ENCODE measurements around the gene ADH6. TPM values are rescaled to one million over a fixed set of nuclear protein-coding genes. Genes with fewer than 3 reads are reported as not detected.

Gene ADH6
- total RNA-seq, 1 experiment from 2014 or later: not detected

GRCh38 chr4:99252746-99253145, 33.7 kb upstream of the ADH6 start:
- WGBS (ENCODE audit: extremely low coverage, insufficient read length, low lambda C conversion rate): no CpG with 5 or more reads among the region's 4 CpGs
- TF ChIP-seq CTCF (conservative IDR thresholded peaks at IDR 0.05): no peak

More at GRCh38 chr4:99252746-99253145, 33.7 kb upstream of the ADH6 start:
- Mint-ChIP-seq H3K27me3 (ENCODE audit: low read depth) (no peaks in the 10 kb centered on the region), H3K4me1 (no peaks in the 10 kb centered on the region), H3K4me3 (no peak overlapping the region), H3K27ac (no peak overlapping the region; a peak in 1 of 7 replicates), H3K9me3 (peaks cover 9 to 15% of the 10 kb centered on the region in 2 experiments), H3K36me3 (ENCODE audit: insufficient read depth in 1 of 3, low read depth in 3 of 3) (peaks cover 3 to 10% (median 3%) of the 10 kb centered on the region in 3 experiments; a peak in 4 of 7 replicates)
- Histone ChIP-seq H4K91ac (ENCODE audit: insufficient read length, low read depth, low read length) (no peak overlapping the region), H3K4me2 (ENCODE audit: insufficient read depth, insufficient read length, low read length) (no peak overlapping the region), H4K20me1 (ENCODE audit: control insufficient read depth, insufficient read depth, insufficient read length) (no peaks in the 10 kb centered on the region), H2BK15ac (ENCODE audit: low read depth, low read length) (no peak overlapping the region), H3K23me2 (ENCODE audit: insufficient read length, low read depth, low read length, poor library complexity, severe bottlenecking) (no peaks in the 10 kb centered on the region), H2BK20ac (ENCODE audit: low read depth, low read length, poor library complexity, severe bottlenecking) (no peak overlapping the region), H3K4ac (ENCODE audit: low read depth, low read length) (no peak overlapping the region), H3T11ph (ENCODE audit: low read length) (no peak overlapping the region), H2AFZ (ENCODE audit: low read length) (no peak overlapping the region), H2BK12ac (ENCODE audit: insufficient read length, low read depth, low read length) (no peak overlapping the region), H3K79me2 (ENCODE audit: insufficient read depth, low read length) (no peaks in the 10 kb centered on the region), H3K23ac (ENCODE audit: insufficient read length, low read depth, low read length) (no peak overlapping the region), H4K5ac (ENCODE audit: insufficient read length, low read depth, low read length) (no peak overlapping the region), H2BK120ac (ENCODE audit: low read depth, low read length, poor library complexity, severe bottlenecking) (no peak overlapping the region), H3K27ac (ENCODE audit: insufficient read length, low read depth, low read length) (no peak overlapping the region), H2AK5ac (ENCODE audit: insufficient read length, low read length) (no peak overlapping the region), H3K9me3 (ENCODE audit: control insufficient read depth, low read depth, low read length) (no peaks in the 10 kb centered on the region), H4K8ac (replicated peaks; ENCODE audit: insufficient read length, low read depth, low read length) (no peak overlapping the region), H3K4me1 (ENCODE audit: insufficient read depth, low read length) (no peaks in the 10 kb centered on the region), H2BK5ac (ENCODE audit: insufficient read length, low read length) (no peak overlapping the region), H3K27me3 (ENCODE audit: insufficient read depth, low read length) (no peaks in the 10 kb centered on the region), H3K18ac (ENCODE audit: insufficient read length, low read depth, low read length) (no peak overlapping the region), H3K56ac (ENCODE audit: insufficient read length, low read depth, low read length) (no peak overlapping the region), H3K79me1 (ENCODE audit: insufficient read depth, low read depth, low read length, poor library complexity, severe bottlenecking) (no peaks in the 10 kb centered on the region), H3K14ac (ENCODE audit: insufficient read depth, low read length) (no peak overlapping the region), H3K9ac (ENCODE audit: extremely low read depth, insufficient read length, low read length) (peak overlapping the region; percentile 36)
- no peak for DNase-seq

Measured in H9 (cell line).